HG03354 (cell line): ENCODE data around the gene RNF222.
A peak's percentile ranks its signal among the peaks of the same experiment; 100 is the strongest.
"Not testable (repeated sequence)": the region's sequence is repeated elsewhere in the genome, so short reads cannot be mapped to it uniquely, and the experiment has no call there.

Source experiments
- ATAC-seq: cut with Tn5 transposase; IDR thresholded peaks from one replicate; pipeline ENCODE4 v1.9.1; 2021; ENCODE audit warnings: mild to moderate bottlenecking; ENCODE audit not compliant: unreplicated experiment, poor library complexity, severe bottlenecking

The RNF222 gene

DNA sequence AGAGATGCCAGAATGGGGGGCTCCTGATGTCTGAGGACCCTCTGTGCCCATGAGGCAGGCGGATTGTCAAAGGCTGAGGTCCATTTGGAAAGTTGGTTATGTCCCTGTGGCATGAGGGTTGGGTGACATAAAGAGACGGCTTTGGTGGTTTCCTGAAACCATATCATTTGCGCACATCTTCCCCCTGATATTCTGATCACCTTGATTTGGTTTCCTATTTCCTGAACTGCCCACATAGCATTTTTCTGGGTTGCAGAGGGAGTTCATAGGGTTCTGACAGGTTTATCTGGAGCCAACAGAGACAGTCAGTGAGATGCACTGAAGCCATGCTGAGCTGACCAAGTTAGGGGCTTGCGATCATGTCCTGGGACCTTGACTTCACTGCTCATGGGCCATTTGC is 15.7 kb upstream of the RNF222 start:
- ATAC-seq, result no peak

DNA sequence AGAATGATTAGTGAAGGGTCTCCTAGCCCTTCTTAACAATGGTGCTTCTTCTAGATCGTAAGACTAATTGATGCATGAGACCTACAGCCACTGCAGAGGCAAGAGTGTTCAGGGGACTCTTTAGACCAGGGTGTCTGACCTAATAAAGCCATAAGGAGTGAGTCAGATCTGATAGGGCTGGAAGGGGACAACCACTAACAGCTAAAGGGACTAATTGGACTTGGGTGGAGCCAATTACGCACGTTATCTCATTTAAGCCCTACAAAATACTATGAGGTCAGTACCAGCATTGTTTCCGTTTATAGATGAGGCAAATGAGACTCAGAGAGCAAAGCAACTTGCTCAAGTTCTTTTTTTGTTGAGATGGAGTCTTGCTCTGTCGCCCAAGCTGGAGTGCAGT is 14.5 kb upstream of the RNF222 start:
- no peak for ATAC-seq

DNA sequence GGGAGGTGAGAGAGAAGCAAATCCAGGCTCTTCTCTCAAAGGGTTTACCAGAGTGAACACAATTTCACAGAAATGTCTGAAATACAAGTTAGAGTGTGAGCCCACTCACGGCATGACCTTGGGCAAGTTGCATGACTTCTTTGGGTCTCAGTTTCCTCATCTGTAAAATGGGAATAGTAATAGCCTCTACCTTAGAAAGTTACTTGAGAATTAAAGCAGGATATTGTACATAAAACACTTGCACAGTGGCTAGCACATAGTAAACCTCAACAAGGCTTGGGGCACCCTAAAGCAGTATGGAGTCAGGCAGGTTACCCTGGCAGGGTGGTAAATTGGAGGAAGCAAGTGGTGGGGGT is 13.2 kb upstream of the RNF222 start:
- ATAC-seq, result no peak

DNA sequence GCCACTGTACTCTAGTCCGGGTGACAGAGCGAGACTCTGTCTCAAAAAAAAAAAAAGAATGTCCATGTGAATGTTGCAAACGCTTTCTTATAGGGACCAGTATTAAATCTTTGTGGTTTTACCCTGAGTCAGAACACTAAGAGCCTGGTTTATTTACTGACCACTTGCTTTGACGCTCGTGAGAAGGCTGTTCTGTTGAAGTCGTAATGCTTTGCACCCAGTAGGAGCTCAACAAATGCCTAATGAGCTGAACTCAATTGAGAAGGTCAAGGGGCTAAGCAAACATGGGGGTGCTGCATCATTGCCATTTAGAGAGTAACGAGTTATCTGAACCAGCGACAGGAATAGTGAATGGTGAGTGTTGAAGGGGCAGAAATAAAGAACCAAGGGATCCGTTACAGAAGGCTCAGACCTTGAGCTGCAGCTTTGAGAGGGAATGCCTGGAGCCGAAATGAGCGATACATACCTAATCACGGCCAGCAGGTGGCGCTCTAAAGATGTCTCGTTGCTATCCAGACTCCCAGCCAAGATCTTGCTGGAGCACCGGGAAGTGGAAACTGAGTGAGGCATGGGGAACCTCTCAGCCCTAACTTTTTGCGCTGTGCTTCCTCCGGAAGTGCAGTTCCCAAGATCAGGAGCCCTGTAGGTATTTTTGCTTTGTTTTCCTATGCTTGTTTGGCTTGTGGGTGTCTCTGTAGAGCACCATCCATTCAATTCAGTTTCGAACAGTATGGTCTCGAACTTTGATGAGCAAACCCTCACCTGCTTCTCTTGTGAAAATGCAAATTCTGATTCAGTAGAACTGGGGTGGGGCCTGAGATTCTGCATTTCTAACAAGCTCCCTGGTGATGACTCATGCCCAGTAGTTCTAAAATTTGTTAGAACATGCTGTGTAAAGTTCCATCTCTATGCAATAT is 12.6 kb upstream of the RNF222 start:
- ATAC-seq, result peak; percentile 50

DNA sequence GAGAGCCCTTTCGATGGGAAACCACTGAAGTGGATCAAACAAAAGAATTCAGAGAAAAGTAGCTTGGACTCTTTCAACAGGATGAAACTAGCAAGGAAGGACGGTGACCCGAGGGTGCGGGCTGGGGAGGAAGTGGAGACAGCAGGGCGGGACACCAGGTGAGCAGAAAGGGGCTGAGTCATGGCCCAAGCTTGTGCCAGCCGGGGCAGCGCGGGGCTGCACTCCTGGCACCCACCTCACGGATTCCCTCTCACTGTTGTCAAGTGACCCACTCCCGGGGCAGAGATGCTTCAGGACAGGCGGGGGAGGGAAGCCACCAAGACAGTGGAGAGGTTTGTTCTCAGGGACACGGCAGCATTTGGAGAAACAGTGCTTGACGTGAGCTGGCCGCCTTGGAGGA is 10.7 kb upstream of the RNF222 start:
- ATAC-seq, result no peak

DNA sequence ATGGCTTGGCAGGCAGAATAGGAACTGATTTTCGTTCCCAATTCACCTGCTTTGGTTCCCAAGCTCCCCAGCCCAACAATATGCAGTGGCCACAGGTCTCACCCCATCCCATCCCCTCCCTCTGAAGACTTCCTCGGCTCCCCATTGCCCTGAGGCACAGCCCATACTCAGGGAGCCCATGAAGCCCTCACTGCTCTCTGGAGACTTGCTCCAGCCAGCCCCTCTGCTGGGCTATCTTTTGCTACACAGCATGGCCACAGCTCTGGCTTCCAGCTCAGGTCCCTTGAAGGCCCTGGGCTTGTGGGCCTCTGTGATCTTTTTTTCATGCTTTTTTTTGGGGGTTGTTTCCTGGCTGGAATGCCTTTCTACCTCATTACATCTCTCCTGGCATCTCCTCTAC is 8.5 kb upstream of the RNF222 start:
- no peak for ATAC-seq

DNA sequence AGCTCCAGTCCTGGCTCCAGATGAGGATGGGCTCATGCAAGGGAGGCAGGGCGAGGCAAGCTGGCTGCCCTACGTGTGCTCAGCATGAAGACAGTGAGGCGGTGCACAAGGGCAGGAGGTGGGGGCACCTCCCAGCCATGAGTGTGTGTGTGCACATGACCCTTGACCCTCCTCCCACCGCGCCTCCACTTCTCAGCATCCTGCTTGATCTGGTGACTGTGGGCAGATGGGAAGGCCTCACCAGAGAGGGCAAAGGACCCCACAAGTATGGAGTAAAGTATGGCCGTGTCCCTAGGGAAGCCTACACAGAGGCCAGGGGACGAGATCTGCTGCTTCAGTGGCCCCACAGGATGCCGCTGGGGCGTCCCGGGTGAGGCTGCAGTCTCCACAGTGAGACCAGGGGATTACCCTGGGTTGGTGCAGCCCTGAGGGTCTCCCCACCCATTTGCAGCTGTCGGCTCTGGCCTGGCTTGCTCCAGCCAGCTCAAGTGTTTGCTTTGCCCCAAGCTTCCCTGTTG is 7.9 kb upstream of the RNF222 start:
- ATAC-seq, result no peak

DNA sequence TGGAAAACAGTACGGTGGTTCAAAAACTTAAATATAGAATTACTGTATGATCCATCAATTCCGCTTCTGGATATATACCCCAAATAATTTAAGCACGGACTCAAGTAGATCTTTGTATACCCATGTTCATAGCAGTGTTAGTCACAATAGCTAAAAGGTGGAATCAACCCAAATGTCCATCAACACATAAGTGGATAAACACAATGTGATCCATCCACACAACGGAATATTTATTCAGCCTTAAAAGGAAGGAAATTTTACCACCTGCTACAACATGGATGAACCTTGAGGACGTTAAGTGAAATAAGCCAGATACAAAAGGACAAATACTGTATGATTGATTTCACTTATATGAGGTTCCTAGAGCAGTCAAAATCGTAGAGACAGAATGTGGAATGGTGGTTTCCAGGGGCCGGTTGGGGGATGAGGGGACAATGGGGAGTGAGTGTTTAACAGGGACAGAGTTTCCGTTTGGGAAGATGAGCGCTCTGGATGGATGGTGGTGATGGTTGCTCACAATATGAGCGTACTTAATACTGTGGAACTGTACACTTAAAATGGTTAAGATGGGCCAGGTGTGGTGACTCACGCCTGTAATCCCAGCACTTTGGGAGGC is 5.4 kb upstream of the RNF222 start:
- no peak for ATAC-seq

DNA sequence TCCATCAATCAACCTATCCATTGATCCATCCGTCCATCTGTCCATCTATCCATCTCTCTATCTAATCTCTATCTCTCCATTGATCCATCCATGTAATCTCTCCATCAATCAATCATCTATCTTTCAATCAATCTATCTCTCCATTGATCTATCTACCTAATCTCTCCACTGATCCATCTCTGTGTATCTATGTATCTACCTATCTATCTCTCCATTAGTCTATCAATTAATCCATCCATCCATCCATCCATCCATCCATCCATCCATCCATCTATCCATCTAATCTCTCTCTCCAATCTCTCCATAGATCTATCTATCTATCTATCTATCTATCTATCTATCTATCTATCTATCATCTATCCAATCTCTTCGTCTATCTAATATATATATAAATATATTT is 3.5 kb upstream of the RNF222 start:
- ATAC-seq, result no peak

DNA sequence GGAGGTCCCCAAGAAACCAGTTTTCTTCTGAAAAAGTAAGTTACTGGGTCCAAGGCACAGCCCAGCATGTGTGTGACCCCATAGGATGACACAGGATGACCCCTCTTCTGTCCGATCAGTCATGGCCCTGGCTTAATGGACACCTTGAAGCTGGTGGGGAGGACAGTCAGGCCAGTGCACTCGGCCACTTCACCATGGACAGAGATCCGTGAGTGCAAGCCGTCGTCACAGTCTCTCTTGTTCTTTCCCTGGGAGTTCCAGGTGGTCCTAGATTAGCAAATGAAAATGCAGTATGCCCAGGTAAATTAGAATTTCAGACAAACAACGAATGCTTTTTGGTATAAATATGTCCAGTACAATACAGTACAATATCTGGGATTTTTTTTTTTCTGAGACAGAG is 1.4 kb upstream of the RNF222 start:
- no peak for ATAC-seq

DNA sequence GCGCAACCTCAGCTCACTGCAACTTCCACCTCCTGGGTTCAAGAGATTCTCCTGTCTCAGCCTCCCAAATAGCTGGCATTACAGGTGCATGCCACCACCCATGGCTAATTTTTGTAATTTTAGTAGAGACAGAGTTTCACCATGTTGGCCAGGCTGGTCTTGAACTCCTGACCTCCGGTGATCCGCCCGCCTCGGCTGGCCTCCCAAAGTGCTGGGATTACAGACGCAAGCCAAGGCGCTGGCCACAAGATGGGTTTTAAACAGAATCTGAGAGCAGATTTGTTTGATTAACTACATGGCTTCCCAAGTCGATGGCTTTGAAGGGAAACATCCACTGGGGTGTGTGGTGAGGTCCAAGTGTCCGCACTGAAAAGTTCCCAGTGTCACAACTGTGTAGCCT is 3.1 kb downstream of the RNF222 start:
- ATAC-seq, result not testable (repeated sequence)

DNA sequence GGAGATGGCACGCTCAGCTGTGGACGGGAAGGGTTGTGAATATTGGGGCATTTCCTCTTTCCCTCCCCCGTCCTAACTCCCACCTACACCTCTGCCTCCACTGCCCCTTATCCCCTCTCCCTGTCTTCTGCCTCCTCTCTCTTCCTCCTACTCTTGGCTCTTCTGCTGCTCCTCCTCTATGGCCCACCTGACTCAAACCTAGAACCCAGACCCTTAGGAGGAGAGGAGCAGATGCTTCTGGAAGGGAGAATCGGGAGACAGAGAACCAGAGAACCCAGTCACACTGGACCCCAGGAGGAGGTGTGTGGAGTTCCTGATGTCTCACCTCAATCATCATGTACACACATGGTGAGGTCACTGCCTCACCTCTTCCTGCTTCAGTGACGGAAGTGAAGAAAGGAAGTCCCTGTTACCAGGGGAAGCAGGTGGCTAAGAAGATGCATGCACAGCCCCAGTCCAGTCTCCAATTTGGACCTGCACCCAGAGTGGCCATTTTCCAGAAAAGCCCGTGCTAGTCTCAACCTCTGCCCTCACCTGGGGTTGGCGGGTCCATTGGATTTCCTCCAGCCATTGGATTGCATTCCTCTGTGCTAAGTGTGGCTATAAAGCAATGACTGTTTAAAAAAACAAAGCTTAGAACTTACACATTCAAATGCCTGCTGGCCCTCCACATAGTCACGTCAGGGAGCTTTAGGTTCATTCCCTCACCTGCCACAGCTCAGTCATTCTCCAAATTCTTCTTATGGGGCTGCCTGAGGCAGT is 4.0 kb downstream of the RNF222 start:
- no peak for ATAC-seq

DNA sequence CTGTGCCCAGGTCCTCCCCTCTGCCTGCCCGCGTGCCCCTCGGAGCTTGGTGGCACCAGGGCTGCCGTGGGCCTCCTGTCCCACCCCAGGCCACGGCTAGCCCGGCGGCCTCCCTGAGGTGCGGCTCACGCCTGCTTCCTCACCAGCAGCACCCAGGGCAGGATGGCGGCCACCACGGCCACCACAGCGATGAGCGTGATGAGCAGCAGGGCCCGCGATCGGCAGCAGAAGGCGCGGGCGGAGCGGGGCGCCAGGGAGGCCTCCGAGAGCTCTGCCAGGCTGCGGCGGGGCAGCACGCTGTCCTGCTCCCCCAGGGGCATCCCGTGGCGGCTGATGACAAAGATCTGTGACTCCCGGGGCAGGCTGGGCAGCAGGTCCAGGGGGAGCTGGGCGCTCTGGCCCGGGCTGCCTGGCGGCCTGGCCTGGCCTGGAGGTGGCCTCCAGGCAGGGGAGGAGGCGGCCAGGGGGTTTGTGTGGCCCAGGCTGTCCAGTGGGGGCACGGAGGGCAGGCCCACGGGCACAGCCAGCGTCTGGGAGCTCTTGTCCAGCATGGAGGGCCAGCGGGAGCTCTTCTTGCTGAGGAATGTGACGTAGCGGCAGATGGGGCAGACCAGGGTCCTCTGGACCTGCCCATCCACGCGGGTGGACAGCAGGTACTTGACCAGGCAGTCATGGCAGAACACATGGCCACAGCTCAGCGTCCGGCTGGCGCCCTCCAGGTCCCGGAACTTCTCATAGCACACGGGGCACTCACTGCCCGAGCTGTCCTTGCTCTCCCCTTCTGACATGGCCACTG is 4.8 kb downstream of the RNF222 start:
- no peak for ATAC-seq

DNA sequence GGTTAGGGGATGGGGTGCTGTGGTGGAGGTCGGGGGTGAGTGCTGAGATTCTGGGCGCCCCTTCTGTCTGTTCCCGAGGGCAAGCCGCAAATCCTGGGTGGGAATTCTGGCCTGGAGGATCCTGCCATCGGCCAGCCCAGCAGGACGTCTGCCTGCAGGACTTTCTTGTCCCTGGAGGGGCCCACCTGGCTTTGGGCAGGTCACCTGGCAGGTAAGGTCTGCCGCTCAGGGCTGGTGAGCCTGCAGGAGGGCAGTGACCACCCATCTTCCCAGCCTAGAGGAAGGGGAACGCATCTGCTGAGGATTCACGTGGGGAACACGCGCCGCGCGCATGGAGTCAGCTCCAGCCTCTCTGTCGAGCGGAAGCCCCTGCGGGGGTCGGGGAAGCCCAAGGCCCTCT is 5.4 kb downstream of the RNF222 start:
- no peak for ATAC-seq

DNA sequence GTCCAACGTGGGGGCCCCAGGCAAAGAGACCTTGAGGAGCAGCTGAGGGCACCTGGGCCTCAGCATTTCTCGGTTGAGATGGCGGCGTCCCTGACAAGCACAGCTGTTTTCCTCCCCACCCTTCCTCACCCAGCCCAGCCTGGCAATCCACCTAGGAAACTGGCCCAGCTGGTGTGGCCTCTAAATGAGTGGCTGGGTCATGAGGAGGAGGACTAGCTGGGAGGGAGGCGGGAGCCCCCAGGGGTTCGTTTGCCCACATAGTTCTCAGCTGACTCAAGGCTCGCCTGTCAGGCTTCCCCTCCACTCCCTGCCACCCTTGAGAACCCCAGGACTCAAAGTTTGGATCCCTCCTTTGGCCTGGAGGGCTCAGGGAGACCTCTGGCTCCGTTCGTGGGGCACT is 5.9 kb downstream of the RNF222 start:
- ATAC-seq, result no peak

DNA sequence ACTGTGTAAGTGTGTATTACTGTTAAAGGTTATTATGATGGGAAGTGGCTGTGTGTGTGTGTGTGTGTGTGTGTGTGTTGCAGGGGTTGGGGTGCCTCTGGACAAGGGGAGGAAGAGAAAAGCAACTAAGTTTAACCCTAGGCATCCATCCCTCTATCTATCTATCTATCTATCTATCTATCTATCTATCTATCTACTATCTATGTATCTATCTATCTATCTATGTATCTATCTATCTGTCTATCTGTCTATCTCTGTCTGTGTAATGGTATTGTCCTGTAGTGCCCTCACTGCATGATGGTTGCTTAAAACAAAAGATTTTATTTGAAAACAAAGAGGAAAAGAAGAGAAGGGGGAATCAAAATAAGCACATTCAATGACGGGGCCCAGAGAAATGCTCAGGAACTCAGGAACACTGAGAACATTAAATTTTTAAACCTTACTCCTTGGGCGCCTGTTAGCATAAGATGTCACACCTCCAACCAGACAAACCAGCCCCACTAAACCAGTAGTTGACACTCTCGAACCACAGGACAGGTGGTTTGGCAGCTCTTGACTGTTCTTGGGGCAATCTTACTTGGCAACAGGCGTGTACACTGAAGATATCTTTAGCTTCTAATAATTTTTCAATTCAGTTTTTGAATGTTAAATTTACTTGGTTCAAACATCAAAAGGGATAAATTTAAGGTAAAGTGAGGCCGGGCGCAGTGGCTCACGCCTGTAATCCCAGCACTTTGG is 9.5 kb downstream of the RNF222 start:
- ATAC-seq, result no peak

DNA sequence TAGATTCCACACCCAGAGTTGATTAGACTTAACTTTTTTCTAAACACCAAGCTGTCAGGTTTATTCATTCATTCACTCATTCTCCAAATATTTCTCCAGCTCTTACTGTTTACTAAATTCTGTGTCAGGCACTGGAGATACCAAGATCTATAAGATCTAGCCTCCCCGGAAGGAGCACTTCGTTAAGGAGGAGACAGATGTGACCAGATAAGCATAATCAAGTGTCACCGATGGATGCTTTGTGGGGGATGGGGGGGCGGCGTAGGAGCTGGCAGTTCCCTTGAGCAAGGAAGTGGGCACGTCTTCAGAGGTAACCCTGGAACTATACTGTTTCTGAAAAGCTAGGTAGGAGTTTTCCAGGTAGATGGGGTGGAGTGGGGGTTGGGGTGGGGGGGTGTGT is 10.8 kb downstream of the RNF222 start:
- no peak for ATAC-seq

DNA sequence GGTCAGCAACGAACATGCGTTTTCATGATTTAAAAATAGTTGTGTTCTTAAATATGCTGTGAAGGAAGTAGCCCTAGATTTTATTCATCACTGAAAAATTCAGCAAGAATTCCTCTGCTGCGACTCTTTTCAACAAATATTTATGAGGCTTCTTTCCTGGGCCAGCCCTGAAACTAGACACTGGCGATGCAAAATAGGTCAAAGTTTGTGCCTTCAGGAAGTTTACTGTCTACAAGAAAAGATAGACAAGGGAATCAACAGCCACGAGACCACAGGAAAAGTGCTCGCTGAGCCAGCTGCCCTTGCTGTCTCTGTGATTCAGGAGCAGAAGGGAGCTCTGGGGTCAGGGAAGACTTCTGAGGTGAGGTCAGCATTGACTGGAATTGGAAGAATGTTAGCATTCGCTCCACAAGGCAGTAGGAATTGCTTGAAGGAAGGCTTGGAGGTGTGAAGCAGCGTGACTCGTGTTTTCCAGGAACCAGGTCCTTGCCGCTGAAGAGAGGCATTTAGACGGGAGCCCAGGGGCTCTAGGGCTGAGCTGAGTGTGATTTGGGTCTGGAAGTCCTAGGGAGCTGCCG is 12.7 kb downstream of the RNF222 start:
- ATAC-seq, result no peak
